NCI-H69 (cell line): Measurements from ENCODE around the gene DCAF4.
A peak's percentile ranks its signal among the peaks of the same experiment; 100 is the strongest.
"Not testable (repeated sequence)": the region's sequence is repeated elsewhere in the genome, so short reads cannot be mapped to it uniquely, and the experiment has no call there.

ENCODE experiments used
- DNase-seq: peaks from one replicate; lab custom pipeline; 2025; lab: John Stamatoyannopoulos, UW

DCAF4 gene

DNA sequence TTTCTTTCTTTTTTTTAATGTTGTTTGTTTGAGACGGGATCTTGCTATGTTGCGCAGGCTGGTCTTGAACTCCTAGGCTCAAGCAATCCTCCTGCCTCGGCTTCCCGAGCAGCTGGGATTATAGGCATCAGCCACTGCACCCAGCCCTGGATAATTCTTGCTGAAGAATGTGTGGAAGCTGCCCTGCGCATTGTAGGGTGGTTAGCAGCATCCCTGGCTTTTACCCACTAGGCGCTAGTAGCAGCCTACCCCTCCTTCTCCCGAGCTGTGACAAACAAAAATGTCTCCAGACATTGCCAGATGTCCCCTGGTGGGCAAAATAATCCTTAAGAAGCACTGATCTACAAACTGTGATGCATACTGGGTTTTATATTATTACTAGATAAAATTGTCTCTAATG is 6.6 kb downstream of the DCAF4 start:
- no peak for DNase-seq

DNA sequence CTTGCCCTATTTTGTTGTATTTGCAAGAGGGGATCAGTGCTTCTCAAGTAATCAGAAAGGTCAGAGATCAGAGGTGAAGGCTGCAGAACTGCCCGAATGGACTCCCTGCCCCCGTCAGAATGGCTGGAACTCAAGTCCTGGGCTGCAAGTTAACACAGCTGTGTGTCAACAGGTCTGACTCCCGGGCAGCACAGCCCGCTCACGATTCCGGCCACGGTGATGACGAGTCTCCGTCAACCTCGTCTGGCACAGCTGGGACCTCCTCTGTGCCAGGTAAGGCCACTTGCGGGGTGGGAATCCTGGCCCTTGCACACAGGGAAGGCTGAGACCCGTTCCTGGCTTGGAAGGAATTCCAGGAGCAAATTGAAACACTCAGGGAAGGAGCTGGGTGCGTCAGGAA is 13.4 kb downstream of the DCAF4 start:
- DNase-seq = no peak

DNA sequence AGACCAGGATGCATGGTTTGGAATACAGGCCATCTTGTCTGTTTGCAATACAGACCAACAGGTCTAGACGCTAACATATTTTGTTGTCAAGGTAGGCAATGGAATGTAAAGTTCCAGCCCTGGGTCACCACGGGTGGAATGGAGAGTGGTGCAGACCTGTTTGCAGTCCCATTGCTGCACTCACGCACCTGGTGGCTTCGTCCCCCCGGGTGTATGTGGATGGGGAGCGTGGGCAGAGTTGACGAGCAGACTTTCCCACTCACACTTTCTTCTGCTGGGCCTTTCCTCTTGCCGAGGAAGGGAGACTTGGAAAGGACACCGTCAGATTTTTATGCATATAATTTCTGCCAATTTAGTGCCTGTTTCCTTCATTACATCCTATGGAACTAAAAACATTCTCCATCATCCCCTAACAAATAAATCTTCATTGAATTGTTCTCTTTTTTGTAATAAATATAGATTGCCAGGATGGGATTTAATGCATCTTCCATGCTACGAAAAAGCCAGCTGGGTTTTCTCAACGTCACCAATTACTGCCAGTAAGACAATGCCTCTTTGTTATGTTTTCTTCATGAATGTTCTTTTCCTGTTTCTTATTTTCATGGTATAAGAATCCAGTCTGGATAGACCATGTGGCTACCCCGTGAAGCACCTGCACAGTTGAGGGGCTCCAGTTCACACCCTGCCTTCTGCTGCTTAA is 15.2 kb downstream of the DCAF4 start:
- no peak for DNase-seq

DNA sequence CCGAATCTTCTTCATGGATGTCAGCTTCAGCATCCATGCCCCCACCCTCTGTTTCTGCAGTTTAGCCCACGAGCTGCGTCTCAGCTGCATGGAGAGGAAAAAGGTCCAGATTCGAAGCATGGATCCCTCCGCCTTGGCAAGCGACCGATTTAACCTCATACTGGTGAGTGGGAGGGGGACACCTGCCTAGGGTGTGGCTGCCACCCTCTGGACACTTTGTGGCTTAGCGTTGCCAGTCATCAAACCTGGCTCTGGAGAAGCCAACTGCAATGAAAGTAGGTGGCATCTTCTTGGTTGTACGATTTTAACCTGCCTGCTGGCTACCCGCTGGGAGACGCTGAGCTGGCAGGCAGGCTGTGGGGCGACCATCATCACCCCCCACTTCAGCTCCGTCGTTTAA is 16.7 kb downstream of the DCAF4 start:
- DNase-seq = no peak

DNA sequence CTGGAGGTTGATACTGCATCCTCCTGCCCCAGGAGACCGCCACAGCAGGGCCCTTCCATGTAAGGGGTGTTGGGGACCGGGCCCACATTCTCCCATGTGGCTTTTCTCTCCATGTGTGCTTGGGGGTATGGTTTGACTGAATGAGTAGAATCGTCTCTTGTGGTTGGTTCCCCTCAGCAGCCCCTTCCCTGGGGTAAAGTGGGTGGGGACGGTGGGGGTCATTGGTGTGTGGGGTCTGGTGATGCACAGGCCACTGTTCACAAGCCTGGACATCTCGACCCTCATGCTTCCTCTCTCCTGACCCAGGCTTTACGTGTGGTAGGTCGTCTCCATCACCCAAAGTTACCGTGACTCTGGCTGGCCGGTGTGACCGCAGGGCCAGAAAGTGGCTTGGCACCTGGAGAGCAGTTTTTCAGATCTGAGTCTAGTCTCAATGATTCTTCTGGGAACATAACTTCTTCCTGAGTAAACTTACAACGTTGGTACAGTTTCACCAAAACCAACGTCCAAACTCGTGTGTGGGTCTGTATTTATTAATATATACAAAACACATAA is 17.7 kb downstream of the DCAF4 start:
- no peak for DNase-seq

DNA sequence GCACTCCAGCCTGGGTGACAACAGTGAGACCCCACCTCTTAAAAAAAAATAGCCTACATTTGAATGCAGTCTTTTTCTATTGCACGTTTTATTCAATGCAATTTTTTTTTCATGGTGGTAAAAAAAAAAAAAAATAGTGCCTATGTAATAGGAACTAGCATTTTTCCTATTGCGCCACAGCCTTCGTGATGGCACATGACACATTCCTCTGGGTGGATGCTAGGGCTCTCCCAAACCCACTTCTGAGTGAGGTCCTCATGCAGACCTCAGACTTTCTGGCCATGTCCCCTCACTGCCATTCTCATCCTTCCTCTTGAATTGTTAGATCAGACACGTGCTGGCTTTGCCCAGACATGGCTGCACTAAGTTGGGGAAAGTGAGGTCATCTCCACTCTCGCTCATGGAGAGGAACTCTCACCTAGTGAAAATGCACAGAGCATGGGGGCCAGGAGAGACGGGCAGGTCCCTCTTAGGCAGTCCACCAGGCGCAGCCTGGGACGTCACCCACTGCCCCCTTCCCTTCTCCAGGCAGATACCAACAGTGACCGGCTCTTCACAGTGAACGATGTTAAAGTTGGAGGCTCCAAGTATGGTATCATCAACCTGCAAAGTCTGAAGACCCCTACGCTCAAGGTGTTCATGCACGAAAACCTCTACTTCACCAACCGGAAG is 19.2 kb downstream of the DCAF4 start:
- DNase-seq = no peak

DNA sequence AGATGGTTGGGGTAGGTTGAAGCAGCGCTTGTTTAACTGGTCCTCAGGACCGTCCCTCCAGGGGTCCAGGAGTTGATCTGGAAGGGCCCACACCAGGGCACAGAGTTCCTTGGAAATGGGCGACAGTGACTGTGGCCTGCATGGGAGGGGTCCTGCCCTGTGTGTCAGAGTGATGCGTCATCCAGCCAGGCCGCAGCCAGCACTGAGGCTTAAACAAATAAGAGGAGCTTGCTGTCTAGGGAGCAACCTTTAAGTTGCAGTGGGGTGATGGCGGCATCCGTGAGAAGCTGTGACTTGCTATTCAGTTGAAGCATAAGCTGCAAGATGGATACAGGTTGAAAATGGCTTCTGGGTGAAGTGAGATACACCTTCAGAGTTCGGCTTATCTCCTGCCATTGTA is 20.2 kb downstream of the DCAF4 start:
- DNase-seq = no peak

DNA sequence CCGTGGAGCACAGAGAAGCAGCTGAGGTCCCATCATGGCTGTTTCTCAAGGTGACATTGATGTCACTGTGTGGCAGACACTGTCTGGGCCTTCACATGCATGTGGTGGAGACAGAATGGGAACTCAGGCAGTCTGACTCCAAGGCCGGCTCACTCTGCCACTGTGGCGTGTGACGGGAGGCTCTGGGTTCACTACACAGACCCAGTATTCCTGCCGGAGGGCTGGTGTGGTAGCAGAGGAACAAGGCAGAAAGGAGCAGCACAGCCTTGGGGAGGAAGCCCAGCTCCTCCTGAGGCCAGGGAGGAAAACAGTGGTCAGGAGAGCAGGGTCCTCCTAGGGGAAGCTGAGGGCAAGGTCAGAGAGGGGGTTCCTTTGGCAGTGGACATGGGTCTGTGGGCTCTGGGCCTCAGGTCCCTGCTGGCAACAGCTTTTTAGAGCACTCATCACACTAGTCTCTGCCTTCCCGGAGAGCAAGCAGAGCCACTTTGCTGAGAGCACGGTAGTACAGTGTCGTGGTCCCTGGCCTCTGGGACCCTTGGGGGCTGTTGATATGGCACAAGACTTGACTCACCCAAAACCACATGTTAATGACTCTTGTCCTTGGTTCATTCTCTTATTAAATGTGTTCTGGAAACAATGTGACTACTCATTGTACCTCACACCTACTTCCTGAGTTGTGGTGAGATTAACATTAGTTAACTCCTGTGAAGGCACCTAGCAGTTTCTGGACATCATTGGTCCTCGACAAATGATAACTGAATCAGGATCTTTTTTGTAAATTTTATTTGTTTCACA is 21.3 kb downstream of the DCAF4 start:
- DNase-seq = no peak

DNA sequence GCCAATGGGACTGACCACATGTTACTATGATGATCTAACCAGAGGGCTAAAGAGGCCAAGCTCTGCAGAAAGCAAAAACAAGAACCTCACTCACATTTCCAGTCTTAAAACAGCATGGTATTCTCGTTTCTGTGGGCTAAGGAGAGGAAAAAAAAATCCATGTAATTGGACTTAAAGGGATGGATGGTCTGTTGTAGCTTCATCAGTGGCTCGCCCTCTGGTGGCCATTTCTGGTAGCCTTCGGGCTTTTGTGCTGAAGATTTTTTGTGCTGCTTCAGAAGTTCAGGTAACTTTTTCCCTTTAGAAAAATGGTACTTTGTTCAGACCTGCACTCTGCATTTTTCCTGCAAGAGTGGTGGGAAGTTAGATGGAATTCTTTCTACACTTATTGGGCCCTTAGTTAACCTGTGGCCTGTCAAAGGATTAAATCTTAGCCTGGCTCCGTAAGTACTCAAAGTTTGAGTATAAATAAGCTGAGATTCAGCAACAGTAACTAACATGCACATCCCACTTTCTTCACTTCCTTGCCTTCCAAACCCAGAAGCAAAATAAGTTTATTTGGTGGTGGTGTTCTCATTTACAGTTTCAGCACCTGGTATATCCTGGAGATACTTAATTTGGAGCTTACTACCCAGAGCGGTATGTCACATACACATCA is 22.3 kb downstream of the DCAF4 start:
- peak; percentile 59 for DNase-seq

DNA sequence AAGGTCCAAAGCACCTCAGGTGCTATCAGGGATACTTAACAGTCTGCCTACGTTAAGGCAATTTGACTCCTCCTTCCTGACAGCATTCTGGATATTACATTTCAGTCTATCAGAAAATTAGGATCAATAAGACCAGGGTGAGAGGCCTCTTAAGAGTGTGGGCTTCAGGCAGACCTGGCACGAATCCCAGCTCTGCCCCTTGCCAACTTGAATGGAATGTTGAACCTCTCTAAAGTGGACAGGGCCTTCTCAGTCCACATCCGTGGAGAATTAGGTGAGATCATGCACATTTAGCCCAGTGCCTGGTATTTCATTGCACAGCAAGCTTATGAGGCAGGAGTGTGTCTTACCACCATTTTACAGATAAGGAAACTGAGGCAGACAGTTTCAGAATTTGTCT is 25.9 kb downstream of the DCAF4 start:
- no peak for DNase-seq

DNA sequence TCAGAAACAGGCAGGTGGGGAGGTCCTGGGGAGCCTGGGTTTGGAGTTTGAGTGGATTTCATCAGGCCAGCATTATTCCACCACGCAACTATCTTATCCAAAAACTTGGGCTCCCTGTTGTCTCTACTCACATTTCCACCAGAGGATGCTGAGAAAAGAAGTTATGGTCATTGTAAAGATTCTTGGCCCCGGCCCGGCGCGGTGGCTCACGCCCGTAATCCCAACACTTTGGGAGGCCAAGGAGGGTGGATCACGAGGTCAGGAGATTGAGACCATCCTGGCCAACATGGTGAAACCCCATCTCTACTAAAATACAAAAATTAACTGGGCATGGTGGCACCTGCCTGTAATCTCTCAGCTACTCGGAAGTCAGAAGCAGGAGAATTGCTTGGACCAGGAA is 30.5 kb downstream of the DCAF4 start:
- not testable (repeated sequence) for DNase-seq

DNA sequence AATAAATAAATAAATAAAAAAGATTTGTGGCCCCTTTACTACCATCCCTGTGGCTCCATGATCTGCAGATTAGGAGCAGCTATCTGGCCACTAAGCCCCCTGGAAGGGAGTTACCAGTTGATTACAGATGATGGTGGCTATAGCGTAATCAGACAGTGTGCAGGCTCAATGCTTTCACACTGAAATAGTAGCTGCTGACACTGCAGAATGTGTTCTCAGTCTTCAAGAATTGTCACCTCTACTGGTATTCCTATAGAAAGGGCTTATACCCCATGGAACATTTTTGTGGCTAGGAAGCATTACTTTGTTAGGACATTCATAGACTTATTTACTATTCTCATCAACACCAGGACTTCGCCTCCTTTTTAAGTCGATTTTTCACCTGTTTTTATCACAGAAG is 30.9 kb downstream of the DCAF4 start:
- DNase-seq = no peak

DNA sequence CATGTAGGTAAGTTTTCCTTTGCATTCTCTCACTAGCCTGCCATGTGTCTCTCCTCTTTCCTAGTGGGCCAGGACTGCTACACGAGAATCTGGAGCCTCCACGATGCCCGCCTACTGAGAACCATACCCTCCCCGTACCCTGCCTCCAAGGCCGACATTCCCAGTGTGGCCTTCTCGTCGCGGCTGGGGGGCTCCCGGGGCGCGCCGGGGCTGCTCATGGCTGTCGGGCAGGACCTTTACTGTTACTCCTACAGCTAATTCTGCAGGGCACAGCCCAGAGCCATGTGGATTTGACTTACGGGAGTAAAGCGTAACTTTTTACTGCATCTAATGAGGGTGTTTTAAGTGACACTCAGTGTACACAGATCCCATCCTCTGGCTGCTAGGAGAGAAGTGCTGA is 32.3 kb downstream of the DCAF4 start:
- DNase-seq = no peak

DNA sequence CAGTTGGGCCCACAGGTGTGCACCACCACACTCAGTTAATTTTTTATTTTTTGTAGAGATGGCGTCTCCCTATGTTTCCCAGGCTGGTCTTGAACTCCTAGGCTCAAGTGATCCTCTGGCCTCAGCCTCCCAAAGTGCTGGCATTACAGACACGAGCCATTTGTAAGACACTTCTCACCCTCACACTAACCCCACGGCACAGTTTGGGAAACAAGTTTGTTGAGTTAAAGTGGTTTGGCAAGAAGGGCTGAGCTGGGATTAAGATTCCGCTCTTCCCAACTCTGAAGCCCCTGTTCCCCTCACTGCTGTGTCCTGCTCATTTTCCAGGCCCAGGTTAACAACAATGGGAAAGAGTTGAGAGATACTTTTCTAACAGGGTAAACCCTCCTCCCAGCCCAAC is 34.8 kb downstream of the DCAF4 start:
- DNase-seq = not testable (repeated sequence)

DNA sequence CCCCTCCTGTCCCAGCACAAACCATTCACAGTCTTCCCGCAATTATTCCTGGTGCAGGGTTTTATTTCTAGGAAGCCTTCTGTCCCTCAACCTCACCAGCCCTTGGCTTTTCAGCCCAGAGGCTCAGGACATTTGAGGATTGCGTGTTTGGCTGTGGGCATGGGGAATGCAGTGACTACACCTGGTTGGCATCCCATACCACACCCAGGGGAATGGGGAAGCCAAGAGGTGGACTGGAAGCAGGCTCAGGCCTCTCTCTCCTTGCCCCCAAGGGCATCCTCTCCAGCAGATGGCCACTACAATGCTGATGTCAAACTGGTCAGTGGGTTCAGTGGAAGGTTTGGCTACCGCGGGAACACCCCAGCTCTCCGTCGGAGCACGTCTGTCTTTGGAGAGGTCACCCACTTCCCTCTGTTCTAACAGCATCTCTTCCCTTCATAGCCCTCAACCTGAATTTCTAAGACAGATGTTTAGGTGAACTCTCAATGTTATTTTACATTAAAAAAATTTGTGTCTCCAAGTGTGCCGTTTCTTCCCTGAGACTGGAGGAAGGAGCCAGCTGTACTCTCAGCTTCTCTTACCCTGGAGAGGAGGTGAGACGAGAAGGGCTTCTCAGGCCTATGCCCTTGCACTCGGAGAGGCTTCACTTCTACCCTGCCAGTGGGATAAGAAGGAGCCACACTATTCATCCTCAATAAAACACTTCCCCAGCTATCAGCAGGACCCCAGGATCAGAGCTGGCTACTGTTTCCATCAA is 35.5 kb downstream of the DCAF4 start:
- DNase-seq = no peak

DNA sequence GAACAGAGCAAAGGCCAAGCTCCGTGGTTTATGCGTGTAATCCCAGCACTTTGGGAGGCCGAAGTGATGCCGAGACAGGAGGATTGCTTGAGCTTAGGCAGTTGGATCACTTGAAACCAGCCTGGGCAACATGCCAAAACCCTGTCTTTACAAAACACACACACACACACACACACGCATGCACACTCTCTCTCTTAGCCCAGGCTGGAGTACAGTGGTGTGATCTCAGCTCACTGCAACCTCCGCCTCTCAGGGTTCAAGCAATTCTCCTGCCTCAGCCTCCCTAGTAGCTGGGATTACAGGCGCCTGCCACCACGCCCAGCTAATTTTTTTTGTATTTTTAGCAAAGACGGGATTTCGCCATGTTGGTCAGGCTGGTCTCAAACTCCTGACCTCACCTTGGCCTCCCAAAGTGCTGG is 36.1 kb downstream of the DCAF4 start:
- peak; percentile 66 for DNase-seq

DNA sequence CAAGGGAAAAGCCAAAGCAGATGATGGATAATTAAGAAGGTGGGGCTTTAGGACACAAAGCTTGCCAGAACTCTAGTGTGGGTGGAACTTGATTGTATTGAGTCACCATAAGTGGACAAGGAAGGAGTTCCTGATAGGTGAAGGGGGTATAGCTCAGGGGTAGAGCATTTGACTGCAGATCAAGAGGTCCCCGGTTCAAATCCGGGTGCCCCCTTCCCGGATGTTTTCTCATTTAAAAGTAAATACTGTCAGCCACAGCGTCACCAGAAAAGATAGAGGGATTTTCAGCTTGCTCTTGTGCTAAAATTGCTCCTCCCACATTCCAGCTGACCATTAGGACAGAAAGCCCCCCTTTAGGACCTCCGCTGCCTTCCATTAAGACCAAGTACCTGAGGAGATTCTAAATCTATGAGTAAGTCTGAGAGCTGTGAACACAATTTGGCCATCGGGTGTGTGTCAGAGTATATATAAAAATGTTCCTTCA is 36.6 kb downstream of the DCAF4 start:
- DNase-seq = peak; percentile 94

DNA sequence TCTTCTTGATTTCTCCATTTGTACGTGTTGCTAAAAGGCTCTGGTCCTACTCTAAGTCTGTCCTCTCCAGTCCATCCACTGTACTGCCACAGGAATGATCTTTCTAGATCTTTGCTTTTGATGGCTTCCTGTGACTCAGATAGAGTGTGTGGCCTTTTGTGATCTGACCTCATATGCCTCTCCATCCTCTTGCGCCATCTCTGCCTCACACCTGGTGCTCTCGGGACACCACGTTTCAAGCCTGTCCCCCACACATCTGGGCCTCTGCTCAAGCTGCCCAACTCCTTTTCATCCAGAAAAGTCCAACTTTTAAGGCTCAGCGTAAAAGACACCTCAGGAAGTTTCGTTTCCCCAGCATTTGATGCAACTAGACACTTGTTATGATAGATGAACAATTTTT is 39.0 kb downstream of the DCAF4 start:
- DNase-seq = no peak

DNA sequence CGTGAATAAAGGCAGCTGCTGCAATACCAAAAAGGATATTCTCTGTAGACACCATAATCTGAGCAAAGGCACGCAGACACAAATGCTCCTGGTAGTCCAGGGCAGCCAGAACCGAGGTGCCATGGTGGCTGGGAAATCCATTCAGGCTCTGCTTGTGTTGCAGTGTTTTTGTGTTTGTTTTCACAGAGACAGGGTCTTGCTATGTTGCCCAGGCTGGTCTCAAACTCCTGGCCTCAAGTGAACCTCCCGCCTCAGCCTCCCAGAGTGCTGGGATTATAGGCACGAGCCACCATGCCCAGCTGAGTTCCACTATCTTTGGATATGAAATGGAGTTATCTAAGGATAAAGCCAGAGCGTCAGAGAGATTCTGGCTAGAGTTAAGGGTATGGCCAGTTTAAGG is 39.8 kb downstream of the DCAF4 start:
- no peak for DNase-seq

DNA sequence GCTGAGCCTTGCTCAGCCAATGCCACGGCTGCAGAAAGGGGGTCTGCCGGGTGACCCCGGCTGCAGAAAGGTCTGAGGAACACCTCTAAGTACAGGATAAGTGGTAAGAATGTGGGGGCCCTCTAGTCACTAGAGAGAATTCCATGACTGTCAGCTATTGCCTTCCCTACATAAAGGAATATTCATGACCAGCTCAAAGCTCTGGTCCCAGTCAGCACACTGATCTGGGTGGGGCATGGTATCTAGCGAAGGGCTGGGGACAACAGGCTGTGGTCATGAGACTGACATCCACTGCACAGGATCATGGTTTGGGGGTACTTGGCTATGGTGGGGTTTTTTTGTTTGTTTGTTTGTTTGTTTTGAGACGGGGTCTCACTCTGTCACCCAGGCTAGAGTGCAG is 42.1 kb downstream of the DCAF4 start:
- DNase-seq = no peak

DNA sequence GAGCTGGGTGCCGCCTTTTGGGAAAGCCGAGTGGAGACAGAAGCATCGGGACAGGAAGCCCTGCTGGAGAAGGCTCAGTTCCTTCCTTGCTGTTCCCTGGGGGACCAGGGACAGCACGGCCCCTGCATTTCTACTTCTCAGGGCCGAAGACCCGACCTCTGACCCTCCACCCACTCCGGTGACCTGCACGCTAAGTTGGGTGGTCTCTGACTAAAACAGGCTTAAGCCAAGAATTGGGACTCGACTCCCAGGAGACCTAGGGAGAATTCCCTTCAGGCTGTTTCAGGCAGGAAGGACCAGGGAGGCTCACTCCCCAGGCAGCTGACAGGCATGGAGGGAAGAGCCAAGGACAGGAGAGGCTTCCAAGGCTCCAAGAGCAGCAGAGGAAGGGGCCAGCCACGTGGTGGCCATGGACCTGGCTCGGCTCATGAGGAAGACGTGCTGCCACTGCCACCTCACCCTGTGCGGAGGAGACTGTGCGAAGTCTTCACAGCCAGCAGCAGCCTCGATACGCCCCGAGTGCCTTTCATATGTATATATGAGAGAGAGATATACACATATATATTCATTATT is 43.9 kb downstream of the DCAF4 start:
- DNase-seq = no peak
